Keratinocyte (primary cell): ENCODE data around the gene ZCCHC10. TPM values are rescaled to one million over a fixed set of nuclear protein-coding genes. Genes with fewer than 3 reads are reported as not detected.

Experiments used
- DNase-seq: peaks from one replicate; pipeline ENCODE4 v3.0.0-alpha.2; 2011; ENCODE audit warnings: low read depth, missing footprints, low spot score
- FAIRE-seq: peaks from 2 replicates; lab custom pipeline; 2011; peaks lifted over from hg19 to GRCh38; lab: Jason Lieb, UNC
- H2AFZ ChIP-seq: 2 replicates; pipeline ENCODE4 v1.6.0; 2012; ENCODE audit warnings: low read length, control low read depth, inconsistent platforms; ENCODE audit not compliant: control insufficient read depth
- H3K27ac ChIP-seq: 2 replicates; pipeline ENCODE4 v1.5.1; 2011; ENCODE audit warnings: low read length; ENCODE audit not compliant: control insufficient read depth, insufficient read depth
- H3K27me3 ChIP-seq: 3 replicates; pipeline ENCODE4 v1.6.0; 2011; ENCODE audit warnings: low read length; ENCODE audit not compliant: control insufficient read depth, insufficient read depth; ENCODE audit errors: extremely low read depth
- H3K36me3 ChIP-seq, 2 experiments: 2 replicates in 1 of 2; 3 replicates in 1 of 2; pipeline ENCODE4 v1.5.1; 2011; ENCODE audit warnings: low read length in 2 of 2, mild to moderate bottlenecking in 1 of 2; ENCODE audit not compliant: control insufficient read depth in 2 of 2, insufficient read depth in 2 of 2; ENCODE audit errors: extremely low read depth in 1 of 2
- H3K4me1 ChIP-seq: 3 replicates; pipeline ENCODE4 v1.5.1; 2011; ENCODE audit warnings: low read length; ENCODE audit not compliant: control insufficient read depth, insufficient read depth; ENCODE audit errors: extremely low read depth
- H3K4me2 ChIP-seq: 3 replicates; pipeline ENCODE4 v1.6.0; 2011; ENCODE audit warnings: low read depth, low read length; ENCODE audit not compliant: control insufficient read depth, insufficient read depth; ENCODE audit errors: extremely low read depth
- H3K4me3 ChIP-seq, 3 experiments: fragments of 200-600 bp in 1 of 3; sonication (generic) in 1 of 3; 2 replicates in 2 of 3; 3 replicates in 1 of 3; pipeline ENCODE4 v1.5.1; 2011 to 2016; ENCODE audit warnings: low read length in 3 of 3, mild to moderate bottlenecking in 3 of 3, control low read depth in 2 of 3, inconsistent platforms in 1 of 3, low read depth in 1 of 3, mixed read lengths in 1 of 3, mixed run types in 1 of 3, moderate library complexity in 1 of 3; ENCODE audit not compliant: control insufficient read depth in 2 of 3, insufficient read depth in 2 of 3; ENCODE audit errors: extremely low read depth in 1 of 3
- H3K79me2 ChIP-seq: 2 replicates; pipeline ENCODE4 v1.6.0; 2012; ENCODE audit warnings: low read length; ENCODE audit not compliant: control insufficient read depth, insufficient read depth
- H3K9ac ChIP-seq: 3 replicates; pipeline ENCODE4 v1.6.0; 2011; ENCODE audit warnings: low read length; ENCODE audit not compliant: control insufficient read depth, insufficient read depth; ENCODE audit errors: extremely low read depth
- H3K9me1 ChIP-seq: 3 replicates; pipeline ENCODE4 v1.6.0; 2011; ENCODE audit warnings: low read length; ENCODE audit not compliant: control insufficient read depth, insufficient read depth; ENCODE audit errors: extremely low read depth
- H3K9me3 ChIP-seq: 2 replicates; pipeline ENCODE4 v1.5.1; 2012; ENCODE audit warnings: low read depth, low read length; ENCODE audit not compliant: control insufficient read depth
- H4K20me1 ChIP-seq: 3 replicates; pipeline ENCODE4 v1.6.0; 2011; ENCODE audit warnings: low read length; ENCODE audit not compliant: control insufficient read depth, insufficient read depth; ENCODE audit errors: extremely low read depth
- CTCF ChIP-seq, 3 experiments: IDR thresholded peaks in 1 of 3; conservative IDR thresholded peaks in 1 of 3; optimal IDR thresholded peaks in 1 of 3; 2 replicates in 2 of 3; 3 replicates in 1 of 3; pipeline versions ENCODE3 to v1.5.1; 2011; ENCODE audit warnings: low read length in 3 of 3, mild to moderate bottlenecking in 3 of 3, moderate library complexity in 2 of 3, control low read depth in 1 of 3, inconsistent platforms in 1 of 3; ENCODE audit not compliant: insufficient read depth in 2 of 3; ENCODE audit errors: extremely low read depth in 1 of 3
- EZH2 ChIP-seq: IDR thresholded peaks from one replicate; pipeline ENCODE4 v1.6.1; 2012; ENCODE audit warnings: inconsistent platforms, mild to moderate bottlenecking, low read length, moderate library complexity
- dilution Hi-C: fragments of 300-500 bp; cut with MboI; formaldehyde crosslinking; loops from one replicate; pipeline ENCODE4 v1.7.0; 2020; ENCODE audit warnings: low sequenced_read_pairs; ENCODE audit not compliant: extremely low pct_ligation_motif_present
- polyA plus RNA-seq, 5 experiments: library from polyadenylated mRNA; depleted of rRNA in 3 of 5; stranded (reverse) in 3 of 5; stranded (forward) in 1 of 5; unstranded in 1 of 5; fragments of >200 nt; gene quantifications; 1 replicate in 1 of 5; 2 replicates in 3 of 5; 3 replicates in 1 of 5; pipeline versions ENCODE4 v1.2.1 to v1.2.3, GENCODE V29; 2011 to 2012; ENCODE audit warnings: missing spikeins in 2 of 5, low read depth in 1 of 5, low replicate concordance in 1 of 5

Gene ZCCHC10
- polyA plus RNA-seq, 1 donor (not counting 4 experiments of a cell fraction or from before 2014, with no cell fraction given), result 38.5 TPM

- Histone ChIP-seq H2AFZ (no peak overlapping the region), H3K27me3 (no peaks in the 10 kb centered on the region), H3K4me2 (no peak overlapping the region), H3K4me1 (peaks cover 11% of the 10 kb centered on the region), H3K9me1 (peaks cover 5% of the 10 kb centered on the region), H3K79me2 (peaks cover 91% of the 10 kb centered on the region), H3K36me3 (peaks cover 5 to 8% of the 10 kb centered on the region in 2 experiments), H3K9ac (no peak overlapping the region), H3K4me3 (no peak overlapping the region), H3K9me3 (no peaks in the 10 kb centered on the region), H4K20me1 (peaks cover 13% of the 10 kb centered on the region), H3K27ac (no peak overlapping the region)
- TF ChIP-seq EZH2 (no peak), CTCF (optimal IDR thresholded peaks at IDR 0.05 in 1 of 3, IDR thresholded peaks at IDR 0.05 in 1 of 3, conservative IDR thresholded peaks at IDR 0.05 in 1 of 3; ENCODE audit: extremely low read depth in 1 of 3, insufficient read depth in 2 of 3, low read length in 3 of 3) (no peak)
- no peak for DNase-seq
- dilution Hi-C loops, result no loop called here
- FAIRE-seq, result no peak
Measured at GRCh38 chr5:132951897-132952296, 74.5 kb downstream of the ZCCHC10 start.

GRCh38 chr5:132949136-132949535 is 77.2 kb downstream of the ZCCHC10 start:
- no peak for TF ChIP-seq EZH2
- TF ChIP-seq CTCF (optimal IDR thresholded peaks at IDR 0.05 in 1 of 3, IDR thresholded peaks at IDR 0.05 in 1 of 3, conservative IDR thresholded peaks at IDR 0.05 in 1 of 3; ENCODE audit: extremely low read depth in 1 of 3, insufficient read depth in 2 of 3, low read length in 3 of 3), result no peak
- DNase-seq (no peak), FAIRE-seq (no peak)
- no peaks in the 10 kb centered on the region for H3K9me3 ChIP-seq
- no peak overlapping the region for H3K27ac ChIP-seq
- H4K20me1 ChIP-seq, result peaks cover 7% of the 10 kb centered on the region
- no peak overlapping the region for H3K9ac ChIP-seq
- dilution Hi-C loops, result no loop called here
- H3K4me3 ChIP-seq, result no peak overlapping the region
- peaks cover 96% of the 10 kb centered on the region for H3K79me2 ChIP-seq
- no peak overlapping the region for H3K4me2 ChIP-seq
- H3K36me3 ChIP-seq, result peaks cover under 1 to 1% of the 10 kb centered on the region in 2 experiments
- H3K27me3 ChIP-seq, result no peaks in the 10 kb centered on the region
- peaks cover 11% of the 10 kb centered on the region for H3K4me1 ChIP-seq
- peaks cover 5% of the 10 kb centered on the region for H3K9me1 ChIP-seq
- H2AFZ ChIP-seq, result no peak overlapping the region
